Measurements from ENCODE around the gene NTRK2.

NTRK2 gene

DNA sequence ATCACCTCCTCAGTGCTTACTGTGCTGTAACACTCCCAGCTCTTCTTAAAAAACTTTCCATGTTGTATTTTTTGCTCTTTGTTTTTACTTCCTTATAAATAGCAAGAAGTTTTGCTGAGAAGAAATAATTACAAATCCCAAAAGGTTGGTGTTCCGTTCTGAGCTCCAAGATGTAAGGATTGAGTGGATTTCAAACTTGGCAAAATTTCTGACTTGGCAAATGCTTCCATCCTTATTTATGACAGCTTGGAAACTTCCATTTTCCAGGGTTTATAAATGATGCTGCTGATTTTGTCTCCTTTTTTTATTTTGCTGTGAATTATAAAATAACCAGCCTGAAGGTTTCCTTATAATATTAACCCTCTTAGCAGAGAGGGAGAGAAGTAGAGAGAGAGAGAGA lies 151.9 kb downstream of the NTRK2 start:
- DNase-seq = no peak

- no peak for DNase-seq
These were observed 153.2 kb downstream of the NTRK2 start for GRCh38 chr9:84822589-84823233.

DNA sequence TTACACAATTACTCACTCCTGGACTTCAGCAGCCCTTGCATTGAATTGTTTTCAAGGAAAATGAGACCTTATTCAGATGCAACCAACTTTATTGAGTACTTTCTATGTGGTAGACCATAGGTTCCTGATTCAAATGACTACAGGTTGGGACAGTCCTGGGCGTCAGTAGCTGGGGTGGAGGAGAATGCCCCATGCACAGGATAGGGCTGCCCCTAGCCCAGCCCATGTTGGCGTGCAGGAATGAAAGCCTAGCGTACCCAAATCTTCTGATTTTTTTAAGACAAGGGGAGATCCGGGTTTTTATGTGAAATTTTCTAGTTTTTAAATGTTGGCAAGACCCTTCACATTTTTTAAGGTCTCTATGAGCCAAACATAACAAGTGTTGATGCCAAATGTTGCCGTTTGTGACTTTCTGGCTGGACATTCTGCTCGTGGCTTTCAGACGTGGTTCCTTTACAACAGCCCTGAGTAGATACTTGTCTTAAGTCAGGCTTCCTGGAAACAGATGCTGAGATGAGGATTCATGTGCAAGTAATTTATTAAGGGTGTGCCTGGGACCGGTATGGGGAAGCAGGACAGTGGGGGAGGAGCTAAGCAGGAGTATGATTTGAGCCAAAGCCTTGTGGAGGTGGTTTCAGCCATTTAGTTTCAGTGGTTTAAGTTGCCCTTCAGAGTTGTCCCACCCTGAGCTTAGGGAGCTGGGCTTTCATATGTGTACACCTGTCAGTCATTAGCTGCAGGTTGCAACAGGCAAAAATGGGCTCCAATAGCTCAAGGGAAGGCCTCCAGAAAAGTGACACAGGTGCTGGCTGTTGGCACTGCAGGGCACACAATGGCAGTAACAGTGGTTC lies 154.1 kb downstream of the NTRK2 start:
- no peak for DNase-seq

DNA sequence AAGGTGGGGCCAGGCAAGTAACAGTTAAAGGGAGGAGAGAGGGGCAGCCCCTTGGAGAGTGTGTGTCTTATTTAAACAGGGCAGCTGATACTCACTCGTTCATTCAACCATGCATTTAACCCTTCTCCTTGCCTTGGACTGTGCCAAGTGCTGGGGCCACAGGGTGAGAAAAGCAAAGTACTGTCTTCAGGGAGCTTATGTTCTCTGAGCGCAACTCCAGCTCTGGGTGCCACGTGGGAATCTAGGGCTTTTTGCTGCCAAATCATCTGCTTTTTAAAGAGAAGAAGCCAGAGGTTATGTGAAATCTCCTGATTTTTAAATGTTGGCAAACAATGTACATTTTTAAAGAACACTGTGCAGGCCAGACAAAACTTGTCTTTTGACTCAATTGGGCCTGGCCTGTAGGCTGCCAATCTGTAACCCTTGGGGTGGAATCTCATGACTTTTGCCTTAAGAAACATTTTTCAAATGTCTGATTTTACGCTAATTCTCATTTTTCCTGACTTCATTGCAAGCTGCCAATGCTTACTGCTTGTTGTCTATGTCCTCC lies 157.8 kb downstream of the NTRK2 start:
- DNase-seq = no peak

- no peak for DNase-seq
These were observed 158.5 kb downstream of the NTRK2 start for GRCh38 chr9:84828046-84828445.

GRCh38 chr9:84829471-84829870 lies 159.9 kb downstream of the NTRK2 start:
- no peak for DNase-seq

DNA sequence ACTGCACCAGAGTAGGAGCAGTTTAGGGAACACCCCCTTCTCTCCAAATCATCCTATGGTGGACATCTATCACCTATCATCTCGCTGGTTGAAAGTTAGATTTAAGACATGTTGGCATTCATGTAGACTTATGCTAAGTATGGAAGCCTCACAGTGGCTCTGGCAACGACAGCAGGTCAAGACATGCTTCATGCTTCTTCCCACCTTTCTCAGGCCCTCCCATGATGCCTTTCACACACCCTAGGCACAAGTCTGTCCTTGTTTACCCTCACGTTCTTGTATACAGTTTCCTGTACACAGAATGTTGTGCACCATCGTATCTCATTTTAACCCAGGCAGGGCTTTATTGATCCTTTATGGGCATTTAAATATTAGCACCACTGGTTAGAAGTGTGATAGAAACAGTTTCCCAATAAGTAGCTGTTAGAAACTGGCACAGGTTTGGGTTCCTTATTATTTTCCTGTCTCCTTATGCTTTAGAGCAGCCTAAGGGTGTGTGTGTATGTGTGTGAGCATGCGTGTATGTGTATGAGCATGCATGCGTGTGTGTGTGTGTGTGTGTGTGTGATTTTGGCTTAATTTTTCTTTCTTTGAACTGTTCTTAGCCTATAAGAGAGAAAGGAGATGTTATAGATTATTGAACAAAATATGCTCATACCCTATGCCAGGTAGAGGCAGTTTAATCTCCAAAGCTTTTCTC lies 160.6 kb downstream of the NTRK2 start:
- DNase-seq = no peak

- DNase-seq = no peak
These were observed 161.8 kb downstream of the NTRK2 start for GRCh38 chr9:84831377-84831776.

- DNase-seq = no peak
These were observed 162.9 kb downstream of the NTRK2 start for GRCh38 chr9:84832453-84832852.

- no peak for DNase-seq
These were observed 164.9 kb downstream of the NTRK2 start for GRCh38 chr9:84834426-84834825.

DNA sequence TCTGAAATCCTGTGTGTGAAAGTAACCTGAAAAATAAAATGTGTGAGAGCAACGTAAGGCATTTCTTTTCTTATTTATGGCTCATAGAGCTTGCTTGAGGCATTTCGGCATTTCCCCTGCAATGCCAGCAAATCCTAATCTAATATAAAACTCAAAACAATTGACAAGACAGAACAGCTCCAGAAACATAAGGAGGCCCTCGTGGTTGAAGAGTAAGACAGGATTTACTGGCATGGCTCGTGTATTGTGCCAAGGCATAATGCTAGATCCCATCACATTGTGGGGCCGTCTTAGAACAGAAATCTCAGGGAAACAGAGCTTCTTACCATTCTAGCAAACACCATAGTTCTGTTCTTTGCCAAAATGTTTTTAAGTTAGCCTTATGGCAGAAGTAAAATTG lies 166.2 kb downstream of the NTRK2 start:
- no peak for DNase-seq

- DNase-seq = no peak
These were observed 169.3 kb downstream of the NTRK2 start for GRCh38 chr9:84838879-84839278.

DNA sequence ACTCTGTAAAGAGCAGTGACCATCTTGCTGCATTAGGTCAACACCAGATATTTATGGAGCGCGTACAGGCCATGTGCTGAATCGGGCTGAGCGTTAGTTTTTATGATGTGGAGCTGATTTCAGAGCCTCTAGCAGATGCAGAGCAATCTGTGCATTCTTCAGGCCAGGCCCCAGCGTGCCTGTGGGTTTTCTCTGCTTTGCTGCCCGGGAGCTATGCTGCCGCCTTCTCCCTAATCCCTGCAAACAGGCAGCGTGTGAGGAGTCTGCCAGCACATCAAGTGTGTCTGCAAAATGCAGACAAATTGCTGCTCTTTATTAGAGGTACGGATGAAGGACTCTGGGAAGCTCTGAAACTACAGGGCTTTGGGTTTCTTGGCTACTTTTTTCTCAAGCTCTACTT lies 170.0 kb downstream of the NTRK2 start:
- DNase-seq = no peak

GRCh38 chr9:84841931-84842330 lies 172.4 kb downstream of the NTRK2 start:
- no peak for DNase-seq

DNA sequence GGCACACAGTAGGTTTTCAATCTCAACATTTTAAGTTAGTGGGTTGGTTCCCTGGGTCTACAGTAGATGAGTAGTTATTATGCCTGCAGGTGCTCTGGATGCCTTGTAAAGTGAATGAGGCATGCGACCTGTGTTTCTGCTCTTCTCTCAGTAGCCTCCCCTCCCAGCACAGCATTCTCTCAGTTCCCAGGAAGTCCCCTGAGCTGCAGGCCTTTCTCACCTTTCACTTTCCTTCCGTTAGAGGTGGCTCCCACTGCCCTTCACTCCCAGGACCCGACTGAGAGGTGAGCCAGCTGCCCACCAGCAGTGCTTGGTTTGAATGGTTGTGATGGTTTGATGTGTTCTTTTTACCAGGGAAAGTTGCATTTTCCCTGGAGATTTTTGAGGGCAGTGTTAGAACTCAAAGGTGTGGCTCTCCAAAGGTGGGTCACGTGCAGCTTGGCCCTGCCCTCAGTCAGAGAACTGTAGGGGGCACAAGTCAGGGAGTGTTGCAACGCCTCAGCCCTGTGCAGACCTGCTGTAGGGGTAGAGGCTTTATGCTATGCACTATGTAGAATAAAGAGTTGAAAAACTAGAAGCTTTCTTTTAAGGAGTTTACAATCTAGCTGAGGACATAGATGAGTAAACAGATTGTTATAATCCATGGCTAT lies 173.8 kb downstream of the NTRK2 start:
- DNase-seq = no peak

GRCh38 chr9:84845956-84846900 lies 176.7 kb downstream of the NTRK2 start:
- no peak for DNase-seq

GRCh38 chr9:84846906-84847305 lies 177.4 kb downstream of the NTRK2 start:
- no peak for DNase-seq

DNA sequence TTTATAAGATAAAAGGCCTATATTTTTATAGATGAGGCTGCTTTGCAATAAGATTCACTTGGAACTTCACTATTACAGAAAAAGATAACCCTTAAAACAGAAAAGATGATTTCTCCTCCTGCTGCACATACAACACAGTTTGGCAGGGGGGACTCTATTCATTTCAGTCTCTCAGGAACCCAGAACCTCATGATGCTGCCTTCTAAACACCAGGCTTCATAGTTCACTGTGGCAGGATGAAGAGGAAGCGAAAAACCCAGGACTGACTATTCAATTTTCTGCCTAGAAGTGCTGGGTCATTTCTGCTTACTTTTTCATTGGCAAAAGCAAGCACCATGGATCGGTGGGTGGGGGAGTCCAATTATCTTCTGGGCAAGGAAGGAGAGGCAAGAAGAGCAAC lies 179.5 kb downstream of the NTRK2 start:
- no peak for DNase-seq

- DNase-seq = no peak
These were observed 181.4 kb downstream of the NTRK2 start for GRCh38 chr9:84850830-84851392.

- DNase-seq = no peak
These were observed 182.5 kb downstream of the NTRK2 start for GRCh38 chr9:84851935-84852585.
